Thoracic aorta (tissue), 2 donors: ENCODE measurements around the gene ORM2. TPM values are rescaled to one million over a fixed set of nuclear protein-coding genes. Genes with fewer than 3 reads are reported as not detected.

Experiments
- ATAC-seq: fragments of 150-250 bp; one replicate; pipeline ENCODE4 v1.8.0; 2017; ENCODE audit warnings: low read depth; ENCODE audit not compliant: insufficient number of reproducible peaks, low FRiP score
- DNase-seq: peaks from one replicate; pipeline ENCODE4 v3.0.0-alpha.2; 2020; ENCODE audit warnings: low spot score
- H3K27ac ChIP-seq, 2 donors: fragments of 200-600 bp; sonication (generic); 1 replicate in 1 of 2; 2 replicates in 1 of 2; pipeline ENCODE4 v1.5.1; 2016; ENCODE audit warnings: mild to moderate bottlenecking in 2 of 2, moderate library complexity in 2 of 2
- H3K27me3 ChIP-seq: fragments of 200-600 bp; sonication (generic); replicated peaks from 2 replicates; pipeline ENCODE4 v1.6.0; 2016; ENCODE audit warnings: mild to moderate bottlenecking; ENCODE audit not compliant: insufficient read depth
- H3K36me3 ChIP-seq: fragments of 200-600 bp; sonication (generic); one replicate; pipeline ENCODE4 v1.5.1; 2016
- H3K4me1 ChIP-seq, 2 donors: fragments of 200-600 bp; sonication (generic); 1 replicate in 1 of 2; 2 replicates in 1 of 2; pipeline versions ENCODE4 v1.5.1 to v1.6.0; 2016; ENCODE audit warnings: low read depth in 2 of 2, mild to moderate bottlenecking in 1 of 2; ENCODE audit not compliant: control insufficient read depth in 1 of 2
- H3K4me3 ChIP-seq: fragments of 200-600 bp; sonication (generic); 2 replicates; pipeline ENCODE4 v1.5.1; 2016; ENCODE audit warnings: mild to moderate bottlenecking
- H3K9me3 ChIP-seq: fragments of 200-600 bp; sonication (generic); 2 replicates; pipeline ENCODE4 v1.5.1; 2016
- CTCF ChIP-seq: fragments of 200-600 bp; sonication (generic); IDR thresholded peaks from one replicate; pipeline ENCODE4 v1.5.1; 2019; ENCODE audit warnings: antibody characterized with exemption
- total RNA-seq, 2 donors: library from RNA; depleted of rRNA; stranded (reverse); fragments of >200 nt; gene quantifications; one replicate each; pipeline versions ENCODE4 v1.1.0 to v1.2.3, GENCODE V29; 2016

ORM2 gene
- total RNA-seq, 2 donors from 2014 or later, result not detected

GRCh38 chr9:114374936-114375335 is 45.3 kb downstream of the ORM2 start:
- DNase-seq, result no peak
- H3K36me3 ChIP-seq, result peaks cover 36% of the 10 kb centered on the region
- H3K27me3 ChIP-seq, result no peaks in the 10 kb centered on the region
- H3K9me3 ChIP-seq, result no peaks in the 10 kb centered on the region
- no peak for ATAC-seq
- no peak for TF ChIP-seq CTCF
- no peak overlapping the region for H3K27ac ChIP-seq
- H3K4me1 ChIP-seq, result peaks cover 24 to 45% of the 10 kb centered on the region in 2 donors
- no peak overlapping the region for H3K4me3 ChIP-seq

- ATAC-seq, result no peak
- peaks cover 41% of the 10 kb centered on the region for H3K36me3 ChIP-seq
Measured at GRCh38 chr9:114375386-114376175, 45.9 kb downstream of the ORM2 start.

DNA sequence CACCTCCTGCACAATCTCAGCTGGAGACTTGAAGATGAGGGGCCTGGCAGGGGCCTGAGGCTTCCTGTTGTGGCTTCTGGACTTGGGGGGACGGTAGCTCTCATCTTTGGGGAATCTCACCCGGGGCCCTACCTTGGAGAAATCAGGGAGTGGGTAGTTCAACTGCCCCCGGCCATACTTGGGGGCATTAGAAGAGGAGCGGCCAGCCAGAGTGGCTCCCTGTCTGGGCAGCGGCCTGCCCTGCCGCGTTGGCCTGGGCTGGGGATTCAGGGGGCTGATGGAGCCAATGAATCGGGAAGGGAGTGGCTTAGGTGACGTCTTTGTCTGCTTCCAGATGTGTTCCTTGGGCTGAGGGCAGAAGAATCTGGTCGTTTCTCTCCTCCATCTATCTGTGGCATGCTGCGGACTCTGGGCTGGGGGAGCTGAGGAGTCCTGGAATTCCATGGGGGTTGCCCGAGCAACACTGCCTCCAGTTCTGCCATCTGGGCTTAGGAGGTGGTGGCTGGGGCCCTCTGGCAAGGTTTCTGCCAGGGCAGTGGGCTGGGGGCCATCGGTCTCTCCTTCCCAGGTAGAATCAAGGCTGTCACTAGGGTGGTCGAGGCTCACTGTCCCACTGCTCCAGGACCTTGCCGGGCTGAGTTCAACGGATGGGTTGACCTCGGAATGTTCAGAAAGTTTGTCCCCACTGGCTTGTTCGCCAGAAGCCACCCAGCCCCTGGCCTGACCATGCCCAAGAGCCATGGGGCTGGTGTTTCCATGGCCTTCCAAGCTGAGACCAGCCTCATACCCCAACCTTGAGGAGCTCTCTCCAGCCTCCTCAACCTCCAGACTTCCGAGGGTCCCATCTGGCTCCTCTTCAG is 47.1 kb downstream of the ORM2 start:
- no peaks in the 10 kb centered on the region for H3K9me3 ChIP-seq
- peaks cover 41% of the 10 kb centered on the region for H3K36me3 ChIP-seq
- ATAC-seq (no peak), DNase-seq (no peak)
- no peaks in the 10 kb centered on the region for H3K27me3 ChIP-seq
- peaks cover 16 to 52% of the 10 kb centered on the region in 2 donors for H3K4me1 ChIP-seq
- no peak for TF ChIP-seq CTCF
- H3K27ac ChIP-seq, result no peak overlapping the region
- no peak overlapping the region for H3K4me3 ChIP-seq

More at GRCh38 chr9:114375386-114376175, 45.9 kb downstream of the ORM2 start:
- DNase-seq, result no peak
- H3K9me3 ChIP-seq, result no peaks in the 10 kb centered on the region
- TF ChIP-seq CTCF, result no peak
- H3K27me3 ChIP-seq, result no peaks in the 10 kb centered on the region
- H3K27ac ChIP-seq, result no peak overlapping the region
- no peak overlapping the region for H3K4me3 ChIP-seq
- H3K4me1 ChIP-seq, result peaks cover 24 to 52% of the 10 kb centered on the region in 2 donors

GRCh38 chr9:114378016-114378415 is 48.3 kb downstream of the ORM2 start:
- DNase-seq, result no peak
- Histone ChIP-seq H3K4me3 (no peak overlapping the region), H3K27me3 (no peaks in the 10 kb centered on the region), H3K27ac (no peak overlapping the region), H3K9me3 (no peaks in the 10 kb centered on the region), H3K36me3 (peaks cover 41% of the 10 kb centered on the region), H3K4me1 (peaks cover 13 to 52% of the 10 kb centered on the region in 2 donors)
- ATAC-seq, result no peak
- TF ChIP-seq CTCF, result no peak

- DNase-seq, result no peak
- Histone ChIP-seq H3K27ac (no peak overlapping the region), H3K4me3 (no peak overlapping the region), H3K4me1 (peaks cover 21 to 57% of the 10 kb centered on the region in 2 donors), H3K27me3 (no peaks in the 10 kb centered on the region), H3K9me3 (no peaks in the 10 kb centered on the region), H3K36me3 (peaks cover 36% of the 10 kb centered on the region)
- TF ChIP-seq CTCF, result no peak
- ATAC-seq, result no peak
Measured at GRCh38 chr9:114378883-114379282, 49.2 kb downstream of the ORM2 start.
